Stimulated activated CD4-positive, alpha-beta T cell treated with anti-CD3 and anti-CD28 coated beads, Interleukin-12 subunit alpha, Interleukin-12 subunit beta, amount 100 ng/mL, for 48 hours (primary cell): Measurements from ENCODE around the gene RAET1E.
"Not testable (repeated sequence)": the region's sequence is repeated elsewhere in the genome, so short reads cannot be mapped to it uniquely, and the experiment has no call there.

Experiments used
- DNase-seq, 3 donors: peaks; one replicate each; pipeline ENCODE4 v3.0.0-alpha.2; 2020; ENCODE audit warnings: low read depth in 2 of 3, low spot score in 1 of 3

RAET1E gene, protein sequence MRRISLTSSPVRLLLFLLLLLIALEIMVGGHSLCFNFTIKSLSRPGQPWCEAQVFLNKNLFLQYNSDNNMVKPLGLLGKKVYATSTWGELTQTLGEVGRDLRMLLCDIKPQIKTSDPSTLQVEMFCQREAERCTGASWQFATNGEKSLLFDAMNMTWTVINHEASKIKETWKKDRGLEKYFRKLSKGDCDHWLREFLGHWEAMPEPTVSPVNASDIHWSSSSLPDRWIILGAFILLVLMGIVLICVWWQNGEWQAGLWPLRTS

DNA sequence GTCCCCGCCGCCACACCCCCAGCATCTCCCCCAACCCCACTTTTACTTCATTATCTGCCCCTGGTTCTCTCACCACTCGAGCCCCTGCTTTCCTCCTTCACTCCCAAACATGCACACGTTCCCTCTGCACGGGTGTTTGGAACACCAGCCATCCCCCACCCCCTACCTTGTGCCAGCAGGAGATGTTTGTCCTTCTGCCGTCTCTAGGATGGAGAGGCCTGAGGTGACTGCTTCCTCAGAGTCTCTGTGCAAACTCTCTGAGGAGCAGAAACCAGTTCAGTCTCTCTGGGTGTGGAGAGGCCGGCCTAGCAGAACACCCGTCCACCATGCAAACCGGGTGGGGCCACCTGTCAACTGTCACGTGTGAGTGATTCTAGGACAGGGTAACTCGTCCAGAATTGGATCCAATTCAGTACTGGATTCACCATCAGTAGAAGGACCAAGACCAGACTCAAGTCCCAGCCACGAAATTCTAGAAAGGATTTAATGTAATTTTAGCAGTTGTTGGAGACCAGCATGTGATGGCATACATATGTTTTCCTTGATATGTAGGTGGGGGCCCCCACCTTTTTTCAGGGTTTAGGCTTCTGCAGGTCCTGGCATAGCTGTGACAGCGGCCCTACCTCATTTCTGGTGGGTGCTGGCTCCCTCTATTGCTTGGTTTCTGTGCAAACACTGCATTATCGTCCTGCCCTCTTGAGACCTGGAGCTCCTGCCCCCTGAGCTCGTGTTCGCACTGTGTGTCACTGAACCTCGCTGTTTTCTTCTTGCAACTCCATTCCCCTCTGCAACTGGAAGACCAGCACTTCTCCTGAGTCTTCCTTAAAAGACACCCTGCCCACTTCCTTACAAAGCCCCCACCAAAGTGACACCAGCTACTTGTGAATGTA lies at the start of gene RAET1E:
RAET1E (minus strand) TSS at position 259 of the 890 bp plus-strand sequence. CDS start 7,212 bp downstream, outside the sequence.
- no peak for DNase-seq

DNA sequence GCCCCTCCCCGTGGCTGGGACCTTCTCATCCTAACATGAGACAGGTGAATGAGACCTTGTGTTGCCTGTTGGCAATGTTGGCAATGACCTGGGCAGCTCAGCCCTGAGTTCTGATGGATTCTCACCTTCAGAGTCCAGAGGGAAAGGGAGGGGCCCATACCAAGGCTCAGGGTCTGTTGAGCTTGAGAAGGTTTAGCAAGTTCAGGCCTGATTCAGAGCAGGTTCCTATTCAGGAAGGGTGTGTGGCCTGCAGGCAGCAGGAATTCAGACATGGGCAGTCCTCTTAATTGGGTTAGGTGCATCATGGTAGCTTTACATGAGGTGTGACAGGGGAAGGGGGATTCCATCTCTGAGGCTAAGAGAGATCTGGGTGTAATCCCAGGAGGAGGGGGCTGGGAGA lies 49.6 kb upstream of the RAET1E start:
- DNase-seq = not testable (repeated sequence)

DNA sequence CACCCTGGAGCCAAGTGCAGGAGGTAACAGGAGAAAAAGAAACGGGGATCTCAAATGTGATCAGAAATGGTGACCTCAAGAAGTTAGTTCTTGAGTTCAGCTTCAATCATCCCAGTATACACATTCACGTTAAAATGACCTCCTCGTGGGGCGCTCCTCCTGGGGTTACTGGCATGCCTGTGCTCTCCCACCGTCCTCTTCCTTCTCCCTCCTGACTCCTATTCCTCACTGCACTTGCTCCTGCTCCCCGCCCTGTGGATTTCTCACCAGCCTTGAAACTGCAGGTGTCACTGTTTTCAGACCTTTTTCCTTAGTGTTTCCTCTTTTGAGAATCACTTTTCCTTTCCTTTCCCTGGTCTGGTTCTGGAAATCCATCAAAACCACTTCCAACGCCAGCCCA lies 48.7 kb upstream of the RAET1E start:
- DNase-seq = not testable (repeated sequence)

DNA sequence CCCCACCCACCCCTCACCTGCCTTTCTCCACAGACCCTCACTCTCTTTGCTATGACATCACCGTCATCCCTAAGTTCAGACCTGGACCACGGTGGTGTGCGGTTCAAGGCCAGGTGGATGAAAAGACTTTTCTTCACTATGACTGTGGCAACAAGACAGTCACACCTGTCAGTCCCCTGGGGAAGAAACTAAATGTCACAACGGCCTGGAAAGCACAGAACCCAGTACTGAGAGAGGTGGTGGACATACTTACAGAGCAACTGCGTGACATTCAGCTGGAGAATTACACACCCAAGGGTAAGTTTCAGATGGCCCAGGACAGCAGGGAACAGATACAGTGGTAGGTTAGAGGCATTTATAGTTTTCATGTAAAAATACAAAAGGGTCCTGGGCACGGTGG lies 47.4 kb upstream of the RAET1E start:
- DNase-seq = not testable (repeated sequence)

DNA sequence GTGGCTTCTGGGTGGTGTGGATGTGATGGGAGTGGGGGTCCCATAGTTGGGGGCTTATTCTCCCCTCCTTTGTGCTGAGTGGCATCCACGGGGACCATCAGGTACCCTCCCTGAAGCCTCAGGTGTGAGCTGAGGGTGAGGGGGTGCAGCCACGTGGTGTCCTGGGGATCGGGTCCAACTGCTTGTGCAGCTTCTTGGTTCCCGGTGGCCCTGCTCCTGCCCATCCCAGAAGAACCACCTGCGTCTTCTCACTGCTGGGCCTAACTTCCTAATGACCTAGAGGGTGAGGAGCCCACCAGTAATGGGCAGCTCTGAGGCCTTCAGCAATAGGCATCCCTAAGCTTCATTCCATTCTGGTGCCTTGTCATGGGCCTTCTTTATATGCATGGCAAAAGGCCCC lies 45.4 kb upstream of the RAET1E start:
- DNase-seq = not testable (repeated sequence)

DNA sequence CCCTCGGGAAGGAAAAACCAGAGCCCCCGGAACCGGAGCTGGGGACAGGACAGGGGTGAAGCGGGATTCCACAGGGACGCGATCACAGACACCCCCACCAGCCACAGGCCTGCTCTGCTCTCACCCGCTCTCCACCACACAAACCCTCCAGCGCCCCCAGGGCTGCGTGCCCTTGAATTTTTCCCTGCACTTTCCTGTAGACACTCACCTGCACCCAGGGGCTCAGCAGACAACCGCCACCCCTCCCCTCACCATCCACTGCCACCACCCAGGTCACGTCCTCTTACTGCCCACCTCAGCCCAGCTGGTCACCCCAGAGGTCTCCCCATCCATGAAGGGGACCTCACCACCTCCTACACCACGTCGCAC lies 44.5 kb upstream of the RAET1E start:
- no peak for DNase-seq

DNA sequence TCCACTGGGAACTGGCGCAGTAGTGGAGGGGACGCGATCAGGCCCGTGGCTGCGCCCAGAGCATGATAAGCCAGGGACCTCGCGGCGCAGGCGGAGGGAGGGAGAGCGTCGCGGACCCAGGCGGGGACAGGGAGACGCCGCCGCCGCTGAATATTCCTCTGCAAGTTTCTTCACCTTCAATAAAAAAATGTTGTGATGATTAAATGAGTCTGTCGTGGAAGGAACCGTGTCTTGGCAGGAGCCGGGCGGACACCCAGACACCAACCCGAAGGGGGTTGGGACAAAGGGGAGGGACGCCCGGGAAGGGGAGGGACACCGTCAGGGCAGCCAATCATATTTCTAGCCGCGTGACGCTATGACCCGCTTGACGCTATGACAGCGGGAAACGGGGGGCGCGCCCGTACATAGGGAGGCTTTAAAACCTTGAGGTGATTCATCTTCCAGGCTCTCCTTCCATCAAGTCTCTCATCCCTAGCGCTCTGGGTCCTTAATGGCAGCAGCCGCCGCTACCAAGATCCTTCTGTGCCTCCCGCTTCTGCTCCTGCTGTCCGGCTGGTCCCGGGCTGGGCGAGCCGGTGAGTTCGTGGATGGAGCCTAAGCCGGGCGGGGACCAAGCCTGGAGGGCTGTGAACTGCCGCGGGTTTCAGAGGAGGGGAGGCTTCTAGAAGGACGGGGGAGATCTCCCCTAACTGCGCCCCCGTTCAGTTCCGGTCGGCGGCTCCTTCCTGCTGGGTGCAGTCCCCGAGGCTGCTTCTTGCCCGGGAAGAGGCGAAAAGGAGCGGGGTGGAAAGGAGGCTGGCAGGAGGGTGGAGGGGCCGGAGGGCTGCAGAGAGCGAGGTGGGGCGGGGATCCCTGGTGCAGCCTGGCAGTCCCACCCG lies 43.9 kb upstream of the RAET1E start, which contains the start of gene ULBP2:
ULBP2 (plus strand) TSS at position 432 of the 878 bp plus-strand sequence; CDS start at position 491, 59 bp downstream.
- DNase-seq = peak; percentile 71 to 78 (median 75)

DNA sequence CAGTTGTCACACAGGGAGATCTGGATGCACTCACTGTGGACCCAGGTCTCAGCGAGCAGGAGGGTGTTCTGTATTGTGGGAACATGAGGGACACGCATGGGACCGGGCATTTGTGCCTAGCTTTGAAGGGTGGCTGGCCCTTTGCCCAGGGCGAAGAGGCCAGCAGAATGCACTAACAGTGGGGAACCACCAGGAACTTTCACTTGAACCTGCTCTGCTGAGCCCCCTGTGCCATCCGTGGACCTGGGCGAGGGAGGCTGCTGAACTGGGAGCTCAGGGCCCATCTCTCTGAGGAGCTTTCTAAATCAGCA lies 42.7 kb upstream of the RAET1E start:
- no peak for DNase-seq

DNA sequence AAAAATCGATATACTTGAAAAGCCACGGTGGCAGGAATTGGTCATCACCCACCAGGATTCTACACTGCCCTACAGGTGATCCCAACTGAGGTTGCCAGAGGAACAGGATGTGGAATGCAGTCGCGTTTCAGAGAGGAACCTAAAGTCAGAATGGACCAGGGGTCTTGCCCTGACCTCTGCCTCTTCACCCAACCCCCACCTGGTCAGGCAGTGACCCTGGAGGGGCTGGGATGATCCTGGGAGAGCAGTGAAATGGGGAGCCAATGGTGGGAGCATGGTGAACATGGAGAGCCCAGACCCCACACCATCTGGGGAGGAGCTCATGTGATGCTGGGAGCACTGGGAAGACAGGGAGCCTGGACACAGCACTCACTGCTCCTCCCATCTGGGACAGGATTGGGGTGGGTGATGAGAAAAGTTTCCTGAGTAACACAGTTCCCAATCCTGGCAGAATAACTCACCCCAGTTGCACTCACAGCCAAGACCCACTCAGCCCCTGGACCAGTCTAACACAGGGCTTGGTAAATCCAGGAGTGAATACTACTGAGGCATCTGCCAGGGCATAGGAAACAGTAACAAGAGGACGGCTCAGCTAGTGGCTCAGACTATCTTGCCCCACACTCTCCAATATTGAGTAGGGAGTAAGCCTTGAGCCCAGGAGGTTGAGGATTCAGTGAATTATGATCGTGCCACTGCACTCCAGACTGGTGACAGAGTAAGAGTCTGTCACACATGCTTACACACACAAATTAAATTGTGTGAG lies 42.2 kb upstream of the RAET1E start:
- DNase-seq = no peak

DNA sequence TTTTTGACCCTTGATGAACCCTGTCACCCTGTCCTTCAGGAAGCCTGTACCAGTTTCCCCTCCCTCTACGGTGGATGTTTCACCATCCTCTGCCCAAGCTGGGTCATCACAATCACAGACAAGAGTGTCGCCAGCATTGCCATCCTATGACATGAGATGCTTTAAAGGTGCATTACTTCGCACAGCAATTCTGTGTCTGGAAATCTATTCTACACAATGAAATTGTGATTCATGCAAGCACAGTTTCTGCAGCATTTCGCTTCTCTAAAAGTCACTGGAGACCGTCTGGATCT lies 41.4 kb upstream of the RAET1E start:
- DNase-seq = no peak

DNA sequence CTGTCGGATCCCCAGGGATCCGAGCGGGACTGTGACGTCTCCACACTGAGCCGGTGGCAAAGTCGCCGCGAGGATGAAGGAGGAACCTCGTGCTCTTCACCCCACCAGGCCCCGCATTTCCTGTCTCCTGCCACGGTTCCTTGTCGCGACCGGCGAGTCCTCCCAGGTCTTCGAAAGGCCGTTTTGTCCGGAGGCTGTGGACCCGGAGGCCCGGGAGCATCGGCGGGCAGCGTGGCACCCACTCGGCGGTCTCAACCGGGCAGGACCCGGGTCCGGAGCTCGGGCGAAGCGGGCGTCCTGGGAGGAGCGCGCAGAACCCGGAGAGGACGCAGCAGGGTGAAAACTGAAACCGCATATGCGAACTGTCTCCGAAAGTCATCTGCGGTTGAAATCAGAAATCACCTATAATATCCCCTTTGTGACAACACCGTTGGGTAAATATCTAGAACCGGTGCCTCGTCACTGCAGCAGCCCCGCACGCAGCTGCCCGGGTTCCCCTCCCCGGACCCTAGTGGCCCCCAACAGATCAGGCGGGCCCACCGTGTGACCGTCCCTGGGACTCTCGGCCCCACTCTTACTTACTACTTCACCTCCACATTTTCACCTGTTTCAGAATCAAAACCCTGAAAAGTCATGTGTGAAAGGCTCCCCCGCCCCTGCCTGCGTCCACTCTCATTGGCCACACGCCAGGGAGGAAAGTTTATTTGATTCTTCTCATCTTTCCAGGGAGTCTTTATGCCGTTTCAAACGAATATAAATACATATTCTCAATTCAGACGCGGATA lies 40.9 kb upstream of the RAET1E start:
- DNase-seq = no peak

DNA sequence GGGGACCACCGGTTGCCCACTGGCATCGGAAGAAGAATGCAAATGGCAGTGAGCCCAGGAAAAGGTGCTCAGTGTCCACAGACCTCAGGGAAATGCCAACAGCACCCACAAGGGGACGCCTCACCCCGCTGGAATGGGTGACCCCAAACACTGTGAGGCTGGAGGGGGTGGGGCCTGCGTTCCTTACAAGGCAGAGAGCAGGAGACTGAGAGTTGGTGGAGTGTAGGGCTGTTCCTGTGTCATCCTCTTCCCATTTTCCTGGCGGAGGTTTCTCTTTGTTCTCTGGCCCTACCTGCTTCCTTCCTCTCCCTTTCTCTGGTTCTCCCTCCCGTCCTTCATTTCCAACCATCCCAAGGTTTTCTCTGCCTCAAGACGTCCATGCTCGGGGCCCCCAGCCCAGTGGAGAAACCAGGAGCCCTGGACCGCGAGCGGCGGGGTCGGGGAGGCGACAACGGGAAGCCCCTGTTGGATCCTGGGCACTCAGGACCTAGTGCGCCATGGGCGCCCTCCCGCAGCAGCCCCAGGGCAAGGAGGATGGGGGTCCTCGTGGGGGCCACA lies 40.2 kb upstream of the RAET1E start:
- DNase-seq = not testable (repeated sequence)

DNA sequence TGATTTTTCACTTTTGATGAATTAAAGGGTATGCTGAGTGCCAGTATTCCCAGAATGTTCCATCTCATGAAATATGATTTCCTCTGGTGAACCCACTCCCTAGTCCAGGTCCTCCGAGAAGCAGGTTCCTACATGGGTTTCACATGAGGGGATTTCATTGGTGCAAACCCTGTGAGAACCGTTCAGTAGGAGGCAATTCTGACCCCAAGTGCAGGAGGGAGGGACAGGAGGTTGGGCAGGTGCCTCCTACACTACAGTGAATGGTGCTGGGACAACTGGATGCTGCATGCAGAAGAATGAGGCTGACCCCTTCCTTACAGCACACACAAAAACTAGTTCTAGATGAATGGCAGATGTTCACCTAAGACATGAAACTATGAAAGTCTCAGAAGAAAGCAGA lies 38.8 kb upstream of the RAET1E start:
- no peak for DNase-seq

DNA sequence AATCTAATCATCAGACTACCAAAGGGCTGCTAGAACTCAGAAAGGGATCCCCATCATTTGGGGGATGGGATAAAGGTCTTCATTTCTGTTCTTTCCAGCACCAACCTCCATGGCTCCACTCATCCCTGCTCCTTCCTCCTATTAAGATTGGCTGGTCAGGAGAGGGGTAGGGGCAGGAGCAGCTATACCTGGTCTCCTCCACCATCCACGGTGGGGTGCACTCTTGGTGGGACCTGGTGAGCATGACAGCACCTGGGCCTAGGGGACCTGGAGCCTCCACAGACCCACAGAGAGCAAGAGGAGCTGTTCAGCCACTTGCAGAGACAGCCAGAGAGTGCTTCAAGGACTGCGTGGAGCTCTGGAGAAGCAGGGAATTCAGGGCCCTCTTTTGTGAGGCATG lies 37.8 kb upstream of the RAET1E start:
- DNase-seq = no peak

DNA sequence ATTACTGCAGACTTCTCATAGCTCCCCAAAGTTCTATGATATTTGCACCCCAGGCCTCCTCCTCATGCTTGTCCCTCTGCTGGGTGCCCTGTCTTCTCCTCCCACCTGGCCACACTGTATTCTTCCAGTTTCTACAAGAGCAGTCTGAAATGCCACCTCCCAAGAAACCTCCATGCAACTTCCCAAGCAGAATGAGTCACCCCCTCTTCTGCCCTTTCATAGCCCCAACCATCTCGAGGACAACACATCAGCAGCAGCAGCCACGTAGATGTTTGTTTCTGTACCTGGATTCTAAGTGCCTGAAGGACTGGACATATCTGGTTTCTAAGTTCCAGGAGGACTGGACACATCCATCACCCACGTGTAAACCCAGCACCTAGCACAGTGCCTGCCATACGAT lies 37.3 kb upstream of the RAET1E start:
- no peak for DNase-seq

DNA sequence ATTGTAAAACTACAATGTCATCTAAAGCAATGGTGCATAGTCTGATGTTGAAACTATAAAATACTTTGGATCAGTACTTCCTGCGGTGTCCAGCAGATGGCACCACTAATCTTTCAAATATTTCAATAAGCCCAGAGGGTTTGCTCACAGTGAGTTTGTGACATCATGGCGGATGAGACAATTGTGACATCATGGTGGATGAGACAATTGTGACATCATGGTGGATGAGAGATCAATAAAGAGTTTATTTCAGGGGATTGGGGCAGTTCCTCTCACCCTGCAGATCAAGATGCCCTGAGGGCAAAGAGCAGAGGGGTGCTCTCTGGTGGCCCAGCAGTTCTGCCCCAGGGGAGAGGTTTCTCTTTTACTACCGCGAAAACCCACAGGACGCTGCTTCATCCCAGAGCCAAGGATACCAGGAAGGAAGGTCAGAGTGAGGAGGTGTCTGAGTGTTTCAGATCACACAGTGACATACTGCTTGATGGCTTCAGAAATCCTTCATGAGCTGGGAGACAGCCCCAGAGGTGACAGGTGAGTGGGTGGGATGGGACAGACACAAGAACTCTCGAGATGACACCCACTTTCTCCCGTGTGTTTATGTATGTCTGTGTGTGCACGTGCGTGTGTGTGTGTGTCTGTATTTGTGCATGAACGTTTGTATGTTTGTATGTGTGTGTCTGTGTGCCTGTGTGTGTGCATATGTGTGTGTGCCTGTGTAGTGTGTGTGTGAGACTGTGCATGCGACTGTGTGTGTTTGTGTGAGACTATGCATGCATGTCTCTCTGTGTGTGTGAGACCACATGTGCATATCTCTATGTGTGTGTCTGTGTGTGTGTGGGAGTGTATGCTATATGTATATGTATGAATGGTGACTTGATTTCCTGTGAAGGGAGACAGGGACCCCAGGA lies 36.6 kb upstream of the RAET1E start:
- peak; percentile 45 to 78 (median 49) for DNase-seq

DNA sequence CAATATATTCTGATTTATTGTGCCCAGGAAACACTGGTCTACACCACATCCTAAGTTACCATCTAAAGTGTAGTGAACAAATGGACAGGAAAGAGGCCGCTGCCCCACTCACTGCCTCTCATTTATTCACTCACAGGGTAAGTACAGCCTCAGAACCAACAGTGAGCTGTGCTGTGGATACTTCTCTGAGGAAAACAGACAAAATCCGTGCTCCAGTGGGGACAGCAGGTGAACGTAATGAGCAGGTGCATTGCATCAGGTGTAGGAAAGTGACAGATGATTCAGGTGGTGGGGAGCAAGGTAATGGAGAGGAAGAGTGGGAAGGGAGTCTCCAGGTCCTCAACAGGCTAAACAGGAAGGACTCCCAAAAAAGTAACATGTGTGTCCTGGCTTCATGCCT lies 35.5 kb upstream of the RAET1E start:
- no peak for DNase-seq

DNA sequence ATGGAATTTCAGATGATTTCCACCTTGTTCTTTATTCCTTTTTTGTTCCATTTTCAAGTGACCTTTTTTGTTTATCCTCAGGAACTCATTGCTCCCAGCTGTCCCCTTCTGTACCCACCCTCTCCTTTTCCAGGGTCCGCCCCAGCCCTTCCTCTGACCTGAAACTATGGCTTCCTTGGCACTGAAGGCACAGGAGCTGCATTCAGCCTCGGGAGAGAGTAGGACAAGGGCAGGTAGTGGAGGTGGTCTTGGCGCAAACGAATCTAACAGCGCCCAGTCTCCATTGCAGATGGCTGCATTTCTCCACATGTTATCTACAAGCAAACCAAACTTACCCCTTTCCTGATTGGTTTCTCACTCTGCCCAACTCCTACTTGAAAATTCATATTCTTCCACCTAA lies 35.1 kb upstream of the RAET1E start:
- DNase-seq = no peak

DNA sequence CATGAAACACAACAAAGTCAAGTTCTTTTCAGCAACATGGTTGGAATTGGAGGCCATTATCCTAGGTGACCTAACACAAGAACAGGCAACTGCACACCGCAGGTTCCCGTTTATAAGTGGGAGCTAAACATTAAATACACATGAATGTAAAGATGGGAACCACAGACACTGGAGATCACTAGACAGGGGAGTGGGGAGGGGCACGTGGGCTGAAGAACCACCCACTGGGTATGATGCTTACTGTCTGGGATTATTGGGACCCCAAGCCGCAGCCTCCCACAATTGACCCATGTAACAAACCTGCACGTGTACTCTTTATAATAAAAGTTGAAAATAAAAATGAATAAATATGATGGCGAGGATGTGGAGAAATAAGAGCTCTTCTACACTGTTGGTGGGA lies 33.6 kb upstream of the RAET1E start:
- no peak for DNase-seq
